ENCODE results near the gene ADCY7.

DNA sequence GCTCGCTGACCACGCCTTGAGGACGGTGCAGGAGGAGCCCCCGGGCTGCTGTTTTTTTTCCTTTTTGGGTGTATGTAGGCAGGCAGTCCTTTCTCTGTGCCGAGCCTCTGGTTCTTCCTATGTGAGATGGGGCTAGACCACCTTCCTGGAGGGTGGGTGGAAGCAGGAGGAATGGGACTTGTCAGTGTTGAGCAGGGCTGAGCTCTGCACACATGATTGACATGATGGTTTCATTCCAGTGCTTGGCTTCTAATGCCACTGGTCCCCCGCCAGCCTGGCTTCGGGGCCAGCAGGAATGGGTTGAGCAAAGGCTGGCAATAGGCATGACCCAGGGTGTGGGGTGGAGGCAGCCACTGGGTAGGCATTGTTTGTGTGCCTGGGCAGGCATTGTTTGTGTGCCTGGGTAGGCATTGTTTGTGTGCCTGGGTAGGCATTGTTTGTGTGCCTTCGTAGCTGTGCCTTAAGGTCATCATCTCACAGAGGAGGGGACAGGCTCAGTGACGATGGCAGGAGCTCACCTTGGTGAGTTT lies 14.2 kb upstream of the ADCY7 start:
- no peak for TF ChIP-seq ZFP30 (CRISPR knock-in tag; IDR thresholded peaks at IDR 0.05)
- TF ChIP-seq, protein P1, sequence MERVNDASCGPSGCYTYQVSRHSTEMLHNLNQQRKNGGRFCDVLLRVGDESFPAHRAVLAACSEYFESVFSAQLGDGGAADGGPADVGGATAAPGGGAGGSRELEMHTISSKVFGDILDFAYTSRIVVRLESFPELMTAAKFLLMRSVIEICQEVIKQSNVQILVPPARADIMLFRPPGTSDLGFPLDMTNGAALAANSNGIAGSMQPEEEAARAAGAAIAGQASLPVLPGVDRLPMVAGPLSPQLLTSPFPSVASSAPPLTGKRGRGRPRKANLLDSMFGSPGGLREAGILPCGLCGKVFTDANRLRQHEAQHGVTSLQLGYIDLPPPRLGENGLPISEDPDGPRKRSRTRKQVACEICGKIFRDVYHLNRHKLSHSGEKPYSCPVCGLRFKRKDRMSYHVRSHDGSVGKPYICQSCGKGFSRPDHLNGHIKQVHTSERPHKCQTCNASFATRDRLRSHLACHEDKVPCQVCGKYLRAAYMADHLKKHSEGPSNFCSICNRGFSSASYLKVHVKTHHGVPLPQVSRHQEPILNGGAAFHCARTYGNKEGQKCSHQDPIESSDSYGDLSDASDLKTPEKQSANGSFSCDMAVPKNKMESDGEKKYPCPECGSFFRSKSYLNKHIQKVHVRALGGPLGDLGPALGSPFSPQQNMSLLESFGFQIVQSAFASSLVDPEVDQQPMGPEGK (CRISPR knock-in tag; IDR thresholded peaks at IDR 0.05; ENCODE audit: borderline replicate concordance) = no peak

Measured in SK-N-SH treated with all-trans-retinoic acid at 6 μM for 48 hours (cell line).